ENCODE data around the gene SLC1A3.

SLC1A3 gene

DNA sequence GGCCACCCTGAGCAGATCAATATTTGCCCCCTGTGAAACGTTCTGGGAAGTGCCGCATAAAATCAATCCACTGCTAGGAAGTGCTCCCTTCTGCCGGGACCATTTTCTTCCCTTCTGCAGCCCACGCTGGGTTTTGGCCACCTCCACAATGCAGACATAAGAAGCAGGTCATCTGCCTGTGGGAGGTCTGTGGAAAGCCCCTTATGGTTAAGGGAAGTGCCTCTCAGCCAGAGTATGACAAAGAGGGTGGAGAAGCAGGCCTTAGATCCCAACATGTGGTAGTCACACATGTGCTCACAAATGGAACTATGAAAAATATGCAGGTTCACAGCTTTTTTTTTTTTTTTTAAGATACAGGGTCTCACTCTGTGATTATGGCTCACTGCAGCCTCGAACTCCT, 82.8 kb downstream of the SLC1A3 start:
- DNase-seq (ENCODE audit: low read depth): no peak

DNA sequence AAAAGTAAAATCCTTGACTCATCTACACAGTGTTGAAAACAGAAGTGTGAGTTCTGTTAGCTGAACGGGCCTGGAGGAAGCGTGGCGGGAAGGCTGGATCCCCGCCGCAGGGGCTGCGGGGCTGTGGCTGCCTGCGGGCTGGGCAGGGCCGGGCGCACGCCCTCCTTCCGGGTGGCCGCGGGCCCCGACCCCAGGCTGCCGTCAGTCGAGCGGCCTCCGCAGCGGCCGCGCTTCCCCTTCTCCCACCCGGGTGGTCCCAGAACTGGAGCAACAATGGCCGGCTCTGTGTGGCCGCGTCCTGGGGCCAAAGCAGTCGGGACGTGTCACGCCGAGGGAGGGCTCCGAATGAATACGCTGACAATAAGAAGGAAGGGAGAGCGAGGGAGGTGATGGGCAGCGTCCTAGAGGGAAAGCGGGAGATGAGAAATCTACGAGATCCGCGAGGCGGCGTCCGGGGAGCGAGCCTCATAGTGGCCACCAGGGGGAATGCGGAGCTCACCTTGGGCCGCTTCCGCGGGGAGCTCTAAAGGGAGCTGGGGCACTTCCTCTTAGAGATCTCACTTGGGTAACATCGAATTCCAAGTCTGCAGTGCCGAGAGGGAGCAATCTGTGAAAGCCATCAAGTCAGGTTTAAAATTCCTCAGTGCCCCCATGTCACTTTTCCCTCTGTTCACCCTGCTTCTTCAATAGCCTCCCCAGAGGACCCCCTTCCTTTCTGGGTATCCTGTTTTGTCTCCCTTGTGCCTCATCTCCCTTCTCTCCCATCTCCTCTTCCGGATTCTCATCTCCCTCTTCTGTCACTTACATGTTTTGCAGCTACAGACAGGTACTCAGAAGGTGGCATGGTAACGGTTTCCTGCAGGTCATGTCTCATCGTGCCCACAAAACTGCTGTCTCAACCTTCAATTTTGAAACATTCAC, 83.9 kb downstream of the SLC1A3 start:
- DNase-seq (ENCODE audit: low read depth): peak; percentile 57

DNA sequence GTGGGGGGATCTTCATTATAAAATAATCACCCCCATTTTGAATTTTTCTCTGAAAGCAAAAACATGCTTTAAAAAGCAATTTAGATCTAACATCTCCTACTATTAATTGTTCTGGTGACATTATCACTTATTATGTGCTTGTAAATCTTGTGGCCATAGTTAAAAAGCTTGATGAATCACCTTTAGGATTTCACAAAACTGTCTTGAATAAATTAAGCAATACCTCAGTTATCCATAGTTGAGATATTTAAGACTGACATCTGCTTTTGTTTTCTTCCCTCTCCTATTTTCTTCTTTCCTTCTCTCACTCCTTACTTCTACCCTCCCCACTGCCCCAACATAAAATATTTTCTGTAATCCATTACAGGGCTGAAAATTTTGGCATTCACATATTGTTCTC, 84.8 kb downstream of the SLC1A3 start:
- no peak for DNase-seq (ENCODE audit: low read depth)

DNA sequence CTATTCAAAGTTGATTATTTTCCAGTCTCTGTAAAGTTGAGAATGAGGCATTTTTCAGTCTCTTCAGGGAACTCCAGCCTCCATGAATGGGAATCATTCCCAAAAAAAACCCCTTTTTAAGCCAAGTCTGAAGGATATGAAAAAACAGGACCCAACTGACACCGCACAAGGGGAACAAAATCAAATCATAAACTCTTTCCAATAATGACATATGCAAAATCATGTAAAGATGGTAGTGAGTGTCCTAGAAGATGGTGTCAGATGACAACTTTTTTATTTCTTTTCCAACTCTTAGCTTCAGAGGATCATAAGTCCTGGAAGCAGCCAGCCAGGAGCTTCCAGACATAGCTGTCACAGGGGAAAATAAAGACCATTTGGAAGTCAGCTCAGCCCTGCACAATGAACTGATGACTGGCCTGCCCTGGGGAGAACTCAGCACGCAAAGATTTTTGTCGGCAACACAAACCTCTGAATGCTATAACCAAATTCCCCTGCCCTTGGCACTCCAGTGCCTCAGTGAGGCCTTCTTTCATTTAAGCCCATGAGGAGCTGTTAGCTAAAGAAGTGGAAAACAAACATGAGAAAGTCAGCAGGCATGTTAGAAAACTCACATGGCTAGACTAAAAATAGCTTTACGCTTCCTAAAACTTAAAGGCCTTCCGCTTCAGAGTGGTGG, 85.4 kb downstream of the SLC1A3 start:
- peak; percentile 15 for DNase-seq (ENCODE audit: low read depth)

DNA sequence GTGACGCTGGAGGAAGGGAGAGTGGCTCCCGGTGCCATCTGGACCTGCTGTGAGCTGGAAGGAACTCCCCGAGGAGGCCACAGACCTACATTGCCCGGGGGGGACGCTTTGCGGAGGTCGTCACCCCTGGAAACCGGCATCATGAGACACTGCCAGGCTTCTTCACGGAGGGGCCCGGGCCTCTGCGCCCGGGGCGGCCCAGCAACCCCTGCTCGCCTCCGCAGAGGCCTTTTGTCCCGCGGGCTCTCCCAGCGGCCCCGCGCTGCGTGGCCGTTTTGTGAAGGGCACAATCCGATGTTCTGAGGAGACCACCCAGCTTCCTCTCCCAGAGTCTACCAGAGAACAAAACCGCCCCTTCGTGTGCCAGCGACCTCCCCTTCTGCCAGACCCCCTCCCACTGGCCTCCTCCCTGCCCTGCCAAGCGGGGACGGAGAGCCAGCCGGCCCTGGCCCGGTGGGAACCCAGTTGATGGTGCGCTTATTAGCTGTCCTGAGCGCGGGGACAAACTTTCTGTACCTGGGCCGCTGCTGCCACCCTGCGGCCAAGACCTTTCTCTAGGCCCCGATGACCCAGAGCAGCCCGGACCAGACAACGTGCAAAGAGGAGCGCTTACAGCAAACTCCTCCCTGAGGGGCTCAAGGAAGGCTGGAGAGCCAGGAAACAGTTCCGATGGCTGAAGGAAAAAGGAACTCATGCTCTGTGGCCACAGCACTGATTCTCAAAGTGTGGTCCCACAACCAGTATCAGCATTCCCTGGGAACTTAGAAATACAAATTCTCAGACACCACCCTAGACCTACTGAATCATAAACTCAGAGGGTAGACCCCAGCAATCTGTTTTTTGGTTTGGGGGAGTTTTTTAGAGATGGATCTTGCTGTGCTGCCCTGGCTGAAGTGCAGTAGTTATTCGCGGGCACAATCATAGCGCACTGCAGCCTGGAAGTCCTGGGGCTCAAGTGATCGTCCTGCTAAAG, 86.7 kb downstream of the SLC1A3 start:
- DNase-seq (ENCODE audit: low read depth): peak; percentile 66

DNA sequence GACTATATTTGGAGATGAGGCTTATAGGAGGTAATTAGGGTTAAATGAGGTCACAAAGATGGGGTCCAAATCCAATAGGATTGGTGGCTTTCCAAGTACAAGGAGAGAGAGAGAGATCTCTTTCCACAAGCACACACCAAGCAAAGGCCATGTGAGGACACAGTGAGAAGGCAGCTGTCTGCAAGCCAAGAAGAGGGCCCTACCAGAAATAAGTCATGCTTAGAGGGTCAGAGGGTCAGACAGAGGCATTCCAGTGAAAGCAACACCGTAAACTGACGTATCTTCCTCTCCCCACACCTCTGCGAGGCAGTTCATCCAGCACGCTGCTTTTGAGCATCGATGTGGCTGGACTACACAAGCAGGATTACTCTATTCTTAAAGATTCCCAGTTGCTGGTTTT, 87.9 kb downstream of the SLC1A3 start:
- DNase-seq (ENCODE audit: low read depth): no peak

DNA sequence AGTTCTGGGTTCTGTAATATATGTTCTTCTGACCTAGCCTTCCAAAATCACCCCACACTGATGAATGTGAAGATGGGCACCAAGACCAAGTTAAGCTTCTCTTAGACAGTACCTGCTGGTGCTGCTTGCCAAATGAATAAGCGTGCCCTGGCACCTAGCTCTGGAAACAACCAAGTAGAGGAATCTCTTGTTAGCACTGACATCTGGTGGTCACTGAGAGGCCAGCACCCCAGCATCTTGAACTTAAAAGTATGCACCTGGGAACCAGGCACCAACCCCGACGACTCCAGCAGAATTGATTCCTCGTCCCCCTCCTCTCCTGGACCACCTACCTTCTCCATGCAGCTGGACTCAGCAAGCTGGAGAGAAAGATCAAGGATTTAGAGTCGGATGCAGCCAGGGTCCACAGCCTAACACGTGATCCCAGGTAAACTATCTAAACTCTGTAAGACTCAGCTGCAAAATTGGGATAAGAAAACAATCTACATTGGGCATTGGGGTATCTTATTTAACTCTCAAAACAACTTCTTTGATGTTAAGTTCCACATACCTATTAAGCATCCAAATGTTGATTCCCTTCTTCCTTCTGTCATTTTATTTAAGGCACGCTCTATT, 89.8 kb downstream of the SLC1A3 start:
- DNase-seq (ENCODE audit: low read depth): peak; percentile 42

DNA sequence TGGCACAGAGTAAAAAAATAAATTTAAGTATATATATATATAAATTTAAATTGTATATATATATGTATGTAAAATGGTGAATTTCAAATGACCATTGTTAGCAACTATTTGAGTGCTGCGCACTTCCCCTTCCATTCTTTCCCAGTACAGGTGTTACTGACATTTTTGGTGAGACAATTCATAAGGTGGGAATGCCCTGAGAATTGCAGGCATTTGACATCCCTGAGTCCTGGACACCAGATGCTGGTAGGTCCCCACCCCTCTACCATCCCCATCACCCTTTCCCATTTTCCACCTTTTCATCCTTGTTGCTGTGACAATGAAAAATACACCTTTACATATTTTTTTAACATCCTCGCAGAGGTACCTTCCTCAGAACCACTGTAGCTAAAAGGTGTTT, 91.6 kb downstream of the SLC1A3 start:
- no peak for DNase-seq (ENCODE audit: low read depth)

DNA sequence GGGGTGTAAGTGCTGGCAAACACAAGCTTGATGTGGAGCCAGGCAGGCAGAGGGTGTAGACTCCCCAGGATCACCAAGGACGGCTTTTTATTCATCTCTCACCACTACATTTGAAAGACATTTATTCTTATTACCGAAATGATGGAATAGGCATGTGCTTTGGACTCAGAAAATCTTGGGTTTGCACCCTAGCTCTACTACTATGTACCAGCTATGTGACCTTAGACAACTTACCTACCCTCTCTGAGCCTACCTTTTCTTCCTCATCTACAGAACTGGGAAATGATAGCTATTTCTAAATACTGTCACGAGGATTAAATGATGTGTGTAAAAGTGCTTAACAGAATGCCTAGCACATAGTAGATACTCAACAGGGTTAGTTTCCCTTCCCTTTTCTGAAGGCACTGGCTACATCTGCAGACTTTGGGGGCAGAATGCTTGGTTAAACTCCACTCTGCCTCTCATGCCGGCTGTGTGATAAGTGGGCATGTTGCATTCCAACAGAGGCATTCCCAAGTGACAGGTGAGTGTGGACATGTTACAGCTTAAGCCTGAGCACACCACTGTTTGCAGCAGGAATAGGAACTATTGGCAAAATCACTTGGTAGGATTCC, 94.8 kb downstream of the SLC1A3 start:
- DNase-seq (ENCODE audit: low read depth): no peak

DNA sequence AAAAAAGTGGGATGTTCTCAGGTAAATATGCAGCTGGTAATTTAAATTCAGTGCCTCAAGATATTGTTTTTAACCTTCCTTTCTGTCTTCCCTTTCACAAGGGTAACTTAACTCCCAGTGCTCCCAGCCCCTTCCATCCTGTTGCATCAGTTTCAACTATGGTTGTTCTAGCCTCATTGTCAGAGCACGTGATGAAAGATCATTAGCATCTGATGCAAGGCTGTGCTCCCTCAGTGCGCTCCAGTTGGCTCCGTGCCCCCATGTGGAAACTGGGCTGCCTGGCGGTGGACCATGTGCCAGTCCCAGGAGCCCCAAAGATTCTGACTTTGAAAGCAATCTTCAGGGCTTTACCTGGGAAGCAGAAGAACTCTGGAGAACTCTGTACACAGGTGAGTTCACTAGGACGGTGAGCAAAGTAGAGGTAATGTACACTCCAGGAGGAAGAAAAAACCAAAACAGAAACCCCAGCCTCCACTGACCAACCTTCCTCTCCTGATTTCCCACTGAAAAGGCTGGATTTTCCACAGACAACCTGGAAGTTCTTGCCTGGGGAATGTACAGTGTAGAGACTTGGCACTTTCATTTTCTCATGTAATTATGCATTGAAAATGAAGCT, 96.9 kb downstream of the SLC1A3 start:
- peak; percentile 88 for DNase-seq (ENCODE audit: low read depth)

DNA sequence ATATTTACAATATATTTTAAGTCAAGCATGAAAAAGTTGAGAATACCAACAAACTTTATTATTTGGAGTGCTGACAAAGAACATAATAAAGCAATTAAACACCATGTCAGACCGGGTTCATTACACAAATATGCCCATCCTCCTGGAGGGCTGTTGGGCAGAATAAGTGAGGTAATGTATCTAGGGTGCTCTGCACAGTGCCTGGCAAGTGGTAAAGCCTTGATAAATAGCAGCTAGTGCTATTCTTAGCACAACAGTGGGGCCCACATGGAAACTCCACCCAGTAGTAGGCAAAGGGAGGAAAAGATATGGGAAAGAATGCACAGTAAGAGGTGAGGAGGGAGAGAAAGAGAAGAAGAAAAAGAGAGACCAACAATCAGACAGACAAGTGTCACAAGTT, 97.7 kb downstream of the SLC1A3 start:
- no peak for DNase-seq (ENCODE audit: low read depth)

DNA sequence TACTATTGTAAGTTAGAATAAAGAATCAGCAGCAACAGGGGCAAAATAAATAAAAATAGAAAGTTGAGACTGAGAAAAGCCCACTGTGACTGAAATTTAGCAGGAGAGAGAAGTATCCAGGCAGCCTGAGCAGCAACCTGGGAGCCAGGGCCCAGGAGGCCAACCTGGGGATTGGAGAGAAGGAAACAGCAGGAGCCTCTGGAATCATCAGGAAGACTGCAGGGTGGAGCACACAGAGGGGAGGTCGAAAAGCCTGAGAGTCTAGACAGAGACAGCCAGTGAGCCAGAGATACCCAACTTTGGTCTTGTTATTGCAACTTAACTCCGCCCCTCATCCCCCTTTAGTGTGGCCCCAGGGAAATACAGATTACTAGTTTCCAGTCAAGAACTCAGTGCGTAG, 98.6 kb downstream of the SLC1A3 start:
- no peak for DNase-seq (ENCODE audit: low read depth)

DNA sequence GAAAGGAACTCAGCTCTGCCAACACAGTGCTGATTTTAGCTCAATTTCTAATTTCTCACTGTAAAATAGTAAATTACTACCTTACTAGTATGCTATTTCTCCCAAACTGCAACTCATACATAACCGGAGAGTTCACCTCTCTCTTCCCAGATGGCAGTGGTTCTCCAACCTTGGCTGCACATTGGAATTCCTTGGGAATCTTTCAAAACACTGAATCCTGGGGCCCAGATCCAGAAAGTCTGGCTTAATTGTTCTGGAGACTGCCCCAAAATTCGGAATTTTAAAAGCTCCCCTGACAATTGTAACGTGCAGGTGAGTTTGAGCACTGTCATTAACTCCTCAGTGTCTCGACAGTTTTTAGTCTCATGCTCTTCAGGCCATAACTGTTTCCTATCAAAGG, 100.3 kb downstream of the SLC1A3 start:
- DNase-seq (ENCODE audit: low read depth): no peak

DNA sequence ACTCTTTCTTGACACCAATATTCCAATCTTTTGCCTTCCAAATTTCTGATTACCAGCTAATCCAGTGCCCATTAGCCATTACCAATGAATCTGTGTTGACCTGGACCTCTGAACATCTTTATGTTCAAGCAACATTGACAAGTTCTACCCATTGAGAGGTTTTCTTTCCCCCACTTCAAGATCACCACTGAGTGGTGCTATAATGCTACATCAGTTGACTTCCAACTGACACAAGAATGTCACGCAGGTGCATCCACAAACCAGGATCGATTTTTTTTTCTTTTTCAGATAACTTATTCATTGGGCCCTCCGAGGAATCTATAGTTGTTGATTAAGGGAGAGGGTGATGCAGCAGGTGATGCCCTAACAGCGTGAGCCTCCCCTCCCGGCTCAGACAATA, 102.6 kb downstream of the SLC1A3 start:
- no peak for DNase-seq (ENCODE audit: low read depth)

DNA sequence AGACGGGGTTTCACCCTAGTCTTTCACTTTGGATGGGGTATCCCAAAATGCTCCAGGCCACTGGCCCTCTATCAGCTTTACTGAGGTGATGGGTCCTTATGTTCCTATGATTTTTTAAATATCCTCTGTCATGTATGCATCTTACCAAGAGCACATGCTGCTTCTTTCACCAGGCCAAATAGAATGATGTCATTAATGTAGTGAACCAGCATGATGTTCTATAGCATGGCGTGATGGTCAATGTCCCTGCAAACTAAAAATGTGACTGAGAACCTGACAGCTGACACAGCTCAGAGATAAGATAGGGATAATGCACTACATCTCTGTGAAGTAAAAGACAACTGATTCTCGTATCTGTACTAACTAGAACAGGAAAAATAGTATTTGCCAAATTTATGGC, 103.6 kb downstream of the SLC1A3 start:
- DNase-seq (ENCODE audit: low read depth): no peak

DNA sequence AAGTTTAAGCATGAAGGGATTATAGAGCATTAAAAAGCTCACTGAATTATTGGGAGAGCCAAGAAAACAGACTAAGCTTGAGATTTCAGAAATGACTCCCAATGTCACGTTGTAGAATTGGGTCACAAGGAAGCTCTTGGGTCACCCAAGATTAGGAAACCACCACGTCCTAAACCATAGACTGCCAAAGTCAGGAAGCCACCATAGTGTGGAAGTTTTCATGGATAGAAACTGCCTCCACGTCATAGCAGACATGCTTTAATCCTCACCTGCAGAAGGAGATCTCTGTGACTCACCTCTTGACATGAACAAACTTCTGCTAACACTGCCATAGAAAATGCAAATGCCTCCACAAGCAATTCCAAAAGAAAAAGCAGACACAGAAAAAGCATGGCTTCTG, 106.3 kb downstream of the SLC1A3 start:
- no peak for DNase-seq (ENCODE audit: low read depth)

DNA sequence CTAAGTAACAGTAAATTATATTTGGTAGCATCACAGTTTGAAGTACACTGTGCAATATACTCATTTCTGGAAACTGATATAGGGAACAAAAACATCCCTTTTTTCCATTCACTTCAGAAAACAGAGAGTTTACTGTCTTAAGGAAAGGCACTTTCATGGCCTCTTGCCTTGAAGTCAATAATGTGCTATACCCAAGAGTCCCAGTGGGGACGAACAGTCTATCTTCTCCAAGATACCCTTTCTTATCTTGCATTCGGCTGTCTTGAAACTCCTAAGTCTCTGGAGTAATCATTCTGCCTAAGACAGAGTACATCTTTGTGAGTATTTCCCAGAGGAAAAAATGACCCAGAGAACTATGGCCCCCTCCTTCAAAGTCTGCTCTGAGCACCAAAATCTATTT, 107.1 kb downstream of the SLC1A3 start:
- DNase-seq (ENCODE audit: low read depth): no peak

DNA sequence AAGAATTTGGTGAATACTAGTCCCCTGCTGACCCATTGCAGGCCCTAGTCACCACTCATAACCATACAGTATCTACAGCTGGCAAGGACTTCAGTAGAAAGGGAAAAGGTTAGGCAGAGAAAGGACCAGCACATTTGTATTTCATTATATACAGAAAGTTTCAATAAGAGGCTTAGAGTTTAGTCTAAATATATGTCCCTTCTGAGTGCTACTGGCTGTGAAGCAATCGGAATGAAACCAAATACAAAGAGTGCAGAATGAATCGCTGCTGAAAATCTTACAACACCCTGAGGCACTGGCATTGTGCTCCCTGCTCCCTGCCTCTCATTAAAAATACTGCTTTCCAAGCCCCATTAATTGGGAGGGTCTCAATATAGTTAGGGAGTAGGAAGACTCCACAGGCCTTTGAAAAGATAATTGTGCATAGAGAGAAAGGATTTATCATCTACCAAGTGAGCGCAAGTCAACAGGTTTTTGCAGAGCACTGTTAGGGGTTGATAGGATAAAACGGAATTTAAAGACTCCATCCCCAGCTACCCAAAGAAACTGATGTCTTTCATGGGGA, 110.8 kb downstream of the SLC1A3 start:
- DNase-seq (ENCODE audit: low read depth): peak; percentile 71

DNA sequence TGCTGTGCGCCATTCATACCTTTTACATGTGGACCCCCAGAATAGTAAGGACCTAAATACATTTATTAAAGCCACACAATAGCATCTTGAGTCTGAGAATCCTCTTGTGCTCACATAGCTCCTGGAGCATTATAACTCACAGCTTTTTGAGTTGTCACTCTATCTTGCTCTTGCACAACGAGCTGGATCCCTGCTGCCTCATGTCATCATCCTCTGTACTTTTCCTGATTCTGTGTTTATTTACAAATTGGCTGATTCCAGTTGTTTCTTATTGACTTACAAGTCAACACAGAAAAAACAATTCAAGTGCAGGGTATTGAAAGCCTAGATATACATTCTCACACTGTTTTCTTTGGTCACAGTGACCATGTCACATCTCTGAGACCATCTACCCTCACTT, 112.9 kb downstream of the SLC1A3 start:
- peak; percentile 24 for DNase-seq (ENCODE audit: low read depth)

DNA sequence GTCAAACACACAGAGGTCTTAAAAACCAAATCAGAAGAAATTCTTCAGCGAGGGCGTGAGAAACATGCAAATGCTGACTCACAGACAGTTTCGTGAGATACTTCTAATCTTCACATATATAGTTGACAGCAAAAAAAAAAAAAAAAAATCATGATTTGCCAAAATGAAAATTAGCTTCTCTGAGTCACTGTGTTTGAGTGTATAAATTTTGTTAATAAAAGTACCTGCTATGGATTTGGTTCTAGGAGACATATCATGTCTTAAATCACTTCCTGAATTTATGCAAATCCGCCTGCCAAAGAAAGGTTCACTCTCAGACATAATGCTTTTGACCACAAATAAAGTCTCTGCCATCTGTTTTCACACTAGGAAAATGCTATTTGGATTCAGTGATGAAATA, 114.3 kb downstream of the SLC1A3 start:
- no peak for DNase-seq (ENCODE audit: low read depth)

All from fibroblast of gingiva (primary cell).